Sigmoid colon (tissue), 4 donors: Measurements from ENCODE around the gene SPRTN.

Source experiments
- CTCF ChIP-seq, 4 experiments: fragments of 450-650 bp in 3 of 4; fragments of 200-600 bp in 1 of 4; IDR thresholded peaks; one replicate each; pipeline ENCODE4 v1.5.1; 2016 to 2019; ENCODE audit warnings: antibody characterized with exemption in 4 of 4, mild to moderate bottlenecking in 3 of 4, moderate library complexity in 2 of 4
- EP300 ChIP-seq, 4 donors: sonication (generic); formaldehyde crosslinking; IDR thresholded peaks; one replicate each; pipeline ENCODE4 v1.6.1; 2017; ENCODE audit warnings: antibody characterized with exemption in 4 of 4
- POLR2A ChIP-seq, 2 donors: fragments of 450-650 bp; IDR thresholded peaks; one replicate each; pipeline ENCODE4 v1.6.1; 2016; ENCODE audit warnings: antibody characterized with exemption in 2 of 2, mild to moderate bottlenecking in 2 of 2, moderate library complexity in 2 of 2
- POLR2AphosphoS5 ChIP-seq, 4 donors: sonication (generic); formaldehyde crosslinking; IDR thresholded peaks; one replicate each; pipeline ENCODE4 v1.6.1; 2017; ENCODE audit warnings: antibody characterized with exemption in 4 of 4

- TF ChIP-seq CTCF (IDR thresholded peaks at IDR 0.05) (no peak), POLR2A (IDR thresholded peaks at IDR 0.05) (no peak), POLR2AphosphoS5 (IDR thresholded peaks at IDR 0.05) (no peak), EP300 (IDR thresholded peaks at IDR 0.05) (no peak)
Measured at GRCh38 chr1:231318568-231318967, 19.5 kb upstream of the SPRTN start.
